ENCODE measurements around the gene TRIP11. TPM values are rescaled to one million over a fixed set of nuclear protein-coding genes. Genes with fewer than 3 reads are reported as not detected.

Gene TRIP11
- total RNA-seq, 1 donor from 2014 or later, result 28.4 TPM

- peaks cover 33% of the 10 kb centered on the region for H3K36me3 Mint-ChIP-seq
- Histone ChIP-seq H3K79me2 (ENCODE audit: low read depth) (no peaks in the 10 kb centered on the region), H4K20me1 (ENCODE audit: low read depth) (no peaks in the 10 kb centered on the region), H3F3A (ENCODE audit: low read depth) (no peaks in the 10 kb centered on the region), H3K27me3 (no peaks in the 10 kb centered on the region), H3K4me3 (no peak overlapping the region), H3K4me2 (no peak overlapping the region), H3K9ac (no peak overlapping the region), H3K4me1 (no peaks in the 10 kb centered on the region), H2AFZ (replicated peaks) (no peak overlapping the region), H3K27ac (no peak overlapping the region), H3K9me3 (ENCODE audit: low read depth) (no peaks in the 10 kb centered on the region), H3K36me3 (peaks cover 8% of the 10 kb centered on the region)
- no peaks in the 10 kb centered on the region for H3K4me1 Mint-ChIP-seq
- H3K4me3 Mint-ChIP-seq, result no peak overlapping the region
- H3K27me3 Mint-ChIP-seq (ENCODE audit: insufficient read depth, low read depth), result no peaks in the 10 kb centered on the region
- no peak for TF ChIP-seq CTCF (IDR thresholded peaks at IDR 0.05)
- TF ChIP-seq EZH2phosphoT487 (IDR thresholded peaks at IDR 0.05), result no peak
- no peak for TF ChIP-seq EZH2 (IDR thresholded peaks at IDR 0.05)
- H3K9me3 Mint-ChIP-seq, result no peaks in the 10 kb centered on the region
- DNase-seq (ENCODE audit: low spot score), result no peak
- H3K27ac Mint-ChIP-seq, result no peak overlapping the region
Observed at GRCh38 chr14:91987192-91987591, 52.7 kb downstream of the TRIP11 start.

GRCh38 chr14:91985521-91986255 lies 54.2 kb downstream of the TRIP11 start:
- H2AFZ ChIP-seq (replicated peaks), result no peak overlapping the region
- no peaks in the 10 kb centered on the region for H3K79me2 ChIP-seq (ENCODE audit: low read depth)
- H3K4me3 Mint-ChIP-seq, result no peak overlapping the region
- DNase-seq (ENCODE audit: low spot score), result no peak
- H3K4me2 ChIP-seq, result no peak overlapping the region
- no peak overlapping the region for H3K27ac ChIP-seq
- no peak overlapping the region for H3K9ac ChIP-seq
- H3K4me1 Mint-ChIP-seq, result no peaks in the 10 kb centered on the region
- peaks cover 8% of the 10 kb centered on the region for H3K36me3 ChIP-seq
- TF ChIP-seq EZH2phosphoT487 (IDR thresholded peaks at IDR 0.05), result no peak
- H3K27ac Mint-ChIP-seq, result no peak overlapping the region
- H4K20me1 ChIP-seq (ENCODE audit: low read depth), result peaks cover 6% of the 10 kb centered on the region
- H3K27me3 Mint-ChIP-seq (ENCODE audit: insufficient read depth, low read depth), result no peaks in the 10 kb centered on the region
- H3K9me3 ChIP-seq (ENCODE audit: low read depth), result no peaks in the 10 kb centered on the region
- H3F3A ChIP-seq (ENCODE audit: low read depth), result no peaks in the 10 kb centered on the region
- H3K36me3 Mint-ChIP-seq, result peaks cover 30% of the 10 kb centered on the region
- no peaks in the 10 kb centered on the region for H3K4me1 ChIP-seq
- H3K4me3 ChIP-seq, result no peak overlapping the region
- no peaks in the 10 kb centered on the region for H3K9me3 Mint-ChIP-seq
- no peaks in the 10 kb centered on the region for H3K27me3 ChIP-seq

- Histone ChIP-seq H3K27ac (no peak overlapping the region), H3K36me3 (peaks cover 8% of the 10 kb centered on the region), H3K4me3 (no peak overlapping the region), H3K4me2 (no peak overlapping the region), H3F3A (ENCODE audit: low read depth) (no peaks in the 10 kb centered on the region), H2AFZ (replicated peaks) (no peak overlapping the region), H4K20me1 (ENCODE audit: low read depth) (peaks cover 6% of the 10 kb centered on the region), H3K9me3 (ENCODE audit: low read depth) (no peaks in the 10 kb centered on the region), H3K9ac (no peak overlapping the region), H3K79me2 (ENCODE audit: low read depth) (no peaks in the 10 kb centered on the region), H3K4me1 (no peaks in the 10 kb centered on the region), H3K27me3 (no peaks in the 10 kb centered on the region)
- Mint-ChIP-seq H3K4me3 (no peak overlapping the region), H3K4me1 (no peaks in the 10 kb centered on the region), H3K36me3 (peaks cover 32% of the 10 kb centered on the region), H3K9me3 (no peaks in the 10 kb centered on the region), H3K27me3 (ENCODE audit: insufficient read depth, low read depth) (no peaks in the 10 kb centered on the region), H3K27ac (no peak overlapping the region)
- DNase-seq (ENCODE audit: low spot score), result no peak
- TF ChIP-seq EZH2phosphoT487 (IDR thresholded peaks at IDR 0.05), result no peak
- no peak for TF ChIP-seq EZH2 (IDR thresholded peaks at IDR 0.05)
- no peak for TF ChIP-seq CTCF (IDR thresholded peaks at IDR 0.05)
Observed at GRCh38 chr14:91985008-91985407, 54.9 kb downstream of the TRIP11 start.

GRCh38 chr14:91983588-91983987 lies 56.3 kb downstream of the TRIP11 start:
- no peak overlapping the region for H3K9ac ChIP-seq
- Mint-ChIP-seq H3K4me3 (no peak overlapping the region), H3K27ac (no peak overlapping the region), H3K9me3 (no peaks in the 10 kb centered on the region), H3K4me1 (no peaks in the 10 kb centered on the region), H3K36me3 (peaks cover 33% of the 10 kb centered on the region), H3K27me3 (ENCODE audit: insufficient read depth, low read depth) (no peaks in the 10 kb centered on the region)
- no peak overlapping the region for H2AFZ ChIP-seq (replicated peaks)
- no peak overlapping the region for H3K27ac ChIP-seq
- no peaks in the 10 kb centered on the region for H3K9me3 ChIP-seq (ENCODE audit: low read depth)
- no peak for DNase-seq (ENCODE audit: low spot score)
- H3K79me2 ChIP-seq (ENCODE audit: low read depth), result no peaks in the 10 kb centered on the region
- TF ChIP-seq EZH2 (IDR thresholded peaks at IDR 0.05) (no peak), CTCF (IDR thresholded peaks at IDR 0.05) (no peak)
- peaks cover 8% of the 10 kb centered on the region for H3K36me3 ChIP-seq
- no peaks in the 10 kb centered on the region for H3K4me1 ChIP-seq
- H4K20me1 ChIP-seq (ENCODE audit: low read depth), result peaks cover 6% of the 10 kb centered on the region
- H3K4me3 ChIP-seq, result no peak overlapping the region
- no peak overlapping the region for H3K4me2 ChIP-seq
- H3K27me3 ChIP-seq, result no peaks in the 10 kb centered on the region
- no peaks in the 10 kb centered on the region for H3F3A ChIP-seq (ENCODE audit: low read depth)
